Ovary (tissue), 3 donors: ENCODE measurements around the gene RAPGEF2.

Experiments used
- CTCF ChIP-seq, 3 donors: fragments of 450-650 bp in 2 of 3; fragments of 200-600 bp in 1 of 3; IDR thresholded peaks; one replicate each; pipeline versions ENCODE4 v1.5.1 to v1.8.0; 2016 to 2022; ENCODE audit warnings: antibody characterized with exemption in 3 of 3, mild to moderate bottlenecking in 1 of 3
- EP300 ChIP-seq: sonication (generic); formaldehyde crosslinking; IDR thresholded peaks from one replicate; pipeline ENCODE4 v1.6.1; 2017; ENCODE audit warnings: antibody characterized with exemption
- POLR2A ChIP-seq: fragments of 450-650 bp; IDR thresholded peaks from one replicate; pipeline ENCODE4 v1.6.1; 2017; ENCODE audit warnings: antibody characterized with exemption, mild to moderate bottlenecking, moderate library complexity
- donor health status: DM: no; HTN: no; CAD: no.

- TF ChIP-seq CTCF (IDR thresholded peaks at IDR 0.05) (no peak), POLR2A (no peak), EP300 (no peak)
Measured at GRCh38 chr4:159238631-159239030, 135.8 kb downstream of the RAPGEF2 start.
